Mammary epithelial cell (primary cell): ENCODE data around the gene ING3.

ENCODE experiments used
- EZH2 ChIP-seq: IDR thresholded peaks from 2 replicates; pipeline ENCODE4 v1.6.1; 2012; ENCODE audit warnings: low read length, inconsistent platforms, borderline replicate concordance
- TF ChIP-seq, protein P1 (sequence below), 2 donors: IDR thresholded peaks in 1 of 2; conservative IDR thresholded peaks in 1 of 2; 2 replicates each; pipeline ENCODE4 v1.5.1; 2011 to 2012; ENCODE audit warnings: inconsistent platforms in 2 of 2, low read length in 2 of 2, mild to moderate bottlenecking in 2 of 2, control low read depth in 1 of 2, low read depth in 1 of 2; ENCODE audit not compliant: insufficient read depth in 1 of 2; ENCODE audit errors: extremely low read depth in 1 of 2

DNA sequence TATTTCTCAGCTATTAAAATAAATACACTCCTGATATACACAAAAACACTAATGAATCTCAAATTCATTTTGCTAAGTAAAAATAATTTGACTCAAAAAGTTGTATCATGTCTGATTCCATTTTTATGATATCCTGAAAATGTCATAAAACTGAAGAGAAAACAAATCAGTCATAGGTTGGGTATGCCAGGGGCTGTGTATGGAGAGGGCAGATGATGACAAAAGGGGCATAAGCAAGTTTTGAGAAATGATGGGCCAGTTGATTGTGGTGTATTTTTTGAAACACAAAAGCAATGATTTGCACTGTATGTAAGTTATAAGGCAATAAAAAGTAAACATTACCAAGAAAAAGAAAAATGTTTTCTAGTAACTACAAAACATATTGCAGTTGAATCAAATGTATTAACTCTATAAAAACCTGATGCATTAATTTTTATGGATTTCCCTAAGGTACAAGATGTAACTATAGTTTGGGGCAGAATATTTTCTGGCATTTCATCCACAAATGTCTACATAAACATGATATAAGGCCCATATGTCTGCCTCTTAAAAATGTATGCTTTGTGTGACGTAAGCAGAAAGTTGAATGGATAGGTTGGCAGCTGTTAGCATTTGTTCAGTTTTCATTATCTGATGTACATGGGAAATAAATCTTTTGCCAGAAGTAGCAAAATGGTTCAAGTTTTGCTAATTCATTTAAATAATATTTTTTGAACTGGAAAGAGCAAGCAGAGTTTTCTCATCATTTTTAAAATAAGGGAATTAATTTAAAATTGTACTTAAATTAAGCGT lies 35.1 kb upstream of the ING3 start:
- TF ChIP-seq, protein P1, sequence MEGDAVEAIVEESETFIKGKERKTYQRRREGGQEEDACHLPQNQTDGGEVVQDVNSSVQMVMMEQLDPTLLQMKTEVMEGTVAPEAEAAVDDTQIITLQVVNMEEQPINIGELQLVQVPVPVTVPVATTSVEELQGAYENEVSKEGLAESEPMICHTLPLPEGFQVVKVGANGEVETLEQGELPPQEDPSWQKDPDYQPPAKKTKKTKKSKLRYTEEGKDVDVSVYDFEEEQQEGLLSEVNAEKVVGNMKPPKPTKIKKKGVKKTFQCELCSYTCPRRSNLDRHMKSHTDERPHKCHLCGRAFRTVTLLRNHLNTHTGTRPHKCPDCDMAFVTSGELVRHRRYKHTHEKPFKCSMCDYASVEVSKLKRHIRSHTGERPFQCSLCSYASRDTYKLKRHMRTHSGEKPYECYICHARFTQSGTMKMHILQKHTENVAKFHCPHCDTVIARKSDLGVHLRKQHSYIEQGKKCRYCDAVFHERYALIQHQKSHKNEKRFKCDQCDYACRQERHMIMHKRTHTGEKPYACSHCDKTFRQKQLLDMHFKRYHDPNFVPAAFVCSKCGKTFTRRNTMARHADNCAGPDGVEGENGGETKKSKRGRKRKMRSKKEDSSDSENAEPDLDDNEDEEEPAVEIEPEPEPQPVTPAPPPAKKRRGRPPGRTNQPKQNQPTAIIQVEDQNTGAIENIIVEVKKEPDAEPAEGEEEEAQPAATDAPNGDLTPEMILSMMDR (conservative IDR thresholded peaks at IDR 0.05 in 1 of 2, IDR thresholded peaks at IDR 0.05 in 1 of 2; ENCODE audit: extremely low read depth in 1 of 2, insufficient read depth in 1 of 2, low read depth in 1 of 2, low read length in 2 of 2) = no peak
- TF ChIP-seq EZH2 = no peak
